ENCODE data around the gene SCAF4.

SCAF4 gene

DNA sequence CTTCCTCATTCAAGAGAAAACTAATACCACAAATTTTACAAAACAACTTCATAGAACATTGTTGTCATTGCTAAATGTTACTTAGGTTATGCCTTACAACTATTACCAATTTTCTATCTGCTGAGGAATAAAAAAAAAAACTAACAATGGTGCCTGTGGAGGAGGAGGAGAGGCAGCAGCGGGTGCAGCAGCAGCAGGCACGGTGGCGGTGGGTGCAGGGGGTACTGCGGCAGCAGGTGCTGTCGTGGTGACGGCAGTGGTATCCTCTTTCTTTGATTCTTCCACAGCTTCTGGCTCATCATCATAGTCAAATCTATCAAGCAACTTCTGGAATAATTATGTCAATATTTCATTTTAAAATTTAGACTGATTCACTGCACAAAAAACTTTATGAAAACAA lies 35.5 kb downstream of the SCAF4 start:
- H3K9me3 ChIP-seq (ENCODE audit: severe bottlenecking): no peaks in the 10 kb centered on the region
- H3K4me3 ChIP-seq (ENCODE audit: severe bottlenecking): no peak overlapping the region
- no peak for DNase-seq (ENCODE audit: low spot score)
- no peak for ATAC-seq (ENCODE audit: low read depth)
- TF ChIP-seq, protein P1, sequence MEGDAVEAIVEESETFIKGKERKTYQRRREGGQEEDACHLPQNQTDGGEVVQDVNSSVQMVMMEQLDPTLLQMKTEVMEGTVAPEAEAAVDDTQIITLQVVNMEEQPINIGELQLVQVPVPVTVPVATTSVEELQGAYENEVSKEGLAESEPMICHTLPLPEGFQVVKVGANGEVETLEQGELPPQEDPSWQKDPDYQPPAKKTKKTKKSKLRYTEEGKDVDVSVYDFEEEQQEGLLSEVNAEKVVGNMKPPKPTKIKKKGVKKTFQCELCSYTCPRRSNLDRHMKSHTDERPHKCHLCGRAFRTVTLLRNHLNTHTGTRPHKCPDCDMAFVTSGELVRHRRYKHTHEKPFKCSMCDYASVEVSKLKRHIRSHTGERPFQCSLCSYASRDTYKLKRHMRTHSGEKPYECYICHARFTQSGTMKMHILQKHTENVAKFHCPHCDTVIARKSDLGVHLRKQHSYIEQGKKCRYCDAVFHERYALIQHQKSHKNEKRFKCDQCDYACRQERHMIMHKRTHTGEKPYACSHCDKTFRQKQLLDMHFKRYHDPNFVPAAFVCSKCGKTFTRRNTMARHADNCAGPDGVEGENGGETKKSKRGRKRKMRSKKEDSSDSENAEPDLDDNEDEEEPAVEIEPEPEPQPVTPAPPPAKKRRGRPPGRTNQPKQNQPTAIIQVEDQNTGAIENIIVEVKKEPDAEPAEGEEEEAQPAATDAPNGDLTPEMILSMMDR (IDR thresholded peaks at IDR 0.05; ENCODE audit: poor library complexity, severe bottlenecking): no peak
- H3K27ac ChIP-seq (ENCODE audit: poor library complexity, severe bottlenecking): no peak overlapping the region
- no peaks in the 10 kb centered on the region for H3K4me1 ChIP-seq (ENCODE audit: insufficient read depth, poor library complexity, severe bottlenecking)
- H3K36me3 ChIP-seq (ENCODE audit: low read depth): peaks cover 100% of the 10 kb centered on the region
- no peaks in the 10 kb centered on the region for H3K27me3 ChIP-seq (ENCODE audit: insufficient read depth, poor library complexity, severe bottlenecking)

DNA sequence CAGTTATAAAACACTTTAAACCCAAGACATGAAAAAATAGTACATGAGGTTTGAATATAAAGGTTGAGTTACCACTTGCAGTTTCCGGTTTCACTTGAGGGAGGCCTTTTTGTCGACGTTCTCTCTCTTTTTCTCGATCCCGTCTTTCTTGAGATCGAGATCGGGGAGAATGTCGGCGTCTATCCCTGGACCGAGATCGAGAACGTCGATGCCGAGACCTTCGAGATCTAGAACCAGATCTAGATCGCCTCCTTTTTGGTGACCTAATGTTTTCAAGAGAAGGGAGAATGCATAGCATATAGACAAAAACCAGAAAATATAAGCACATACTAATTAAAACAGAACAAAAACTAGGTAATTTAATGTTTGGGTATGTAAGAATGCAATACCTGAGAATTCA lies 38.7 kb downstream of the SCAF4 start:
- Histone ChIP-seq H3K4me1 (ENCODE audit: insufficient read depth, poor library complexity, severe bottlenecking) (no peaks in the 10 kb centered on the region), H3K4me3 (ENCODE audit: severe bottlenecking) (no peak overlapping the region), H3K27ac (ENCODE audit: poor library complexity, severe bottlenecking) (no peak overlapping the region), H3K36me3 (ENCODE audit: low read depth) (peaks cover 99% of the 10 kb centered on the region), H3K9me3 (ENCODE audit: severe bottlenecking) (no peaks in the 10 kb centered on the region), H3K27me3 (ENCODE audit: insufficient read depth, poor library complexity, severe bottlenecking) (no peaks in the 10 kb centered on the region)
- TF ChIP-seq, protein P1 (IDR thresholded peaks at IDR 0.05; ENCODE audit: poor library complexity, severe bottlenecking): no peak
- ATAC-seq (ENCODE audit: low read depth): no peak
- no peak for DNase-seq (ENCODE audit: low spot score)

DNA sequence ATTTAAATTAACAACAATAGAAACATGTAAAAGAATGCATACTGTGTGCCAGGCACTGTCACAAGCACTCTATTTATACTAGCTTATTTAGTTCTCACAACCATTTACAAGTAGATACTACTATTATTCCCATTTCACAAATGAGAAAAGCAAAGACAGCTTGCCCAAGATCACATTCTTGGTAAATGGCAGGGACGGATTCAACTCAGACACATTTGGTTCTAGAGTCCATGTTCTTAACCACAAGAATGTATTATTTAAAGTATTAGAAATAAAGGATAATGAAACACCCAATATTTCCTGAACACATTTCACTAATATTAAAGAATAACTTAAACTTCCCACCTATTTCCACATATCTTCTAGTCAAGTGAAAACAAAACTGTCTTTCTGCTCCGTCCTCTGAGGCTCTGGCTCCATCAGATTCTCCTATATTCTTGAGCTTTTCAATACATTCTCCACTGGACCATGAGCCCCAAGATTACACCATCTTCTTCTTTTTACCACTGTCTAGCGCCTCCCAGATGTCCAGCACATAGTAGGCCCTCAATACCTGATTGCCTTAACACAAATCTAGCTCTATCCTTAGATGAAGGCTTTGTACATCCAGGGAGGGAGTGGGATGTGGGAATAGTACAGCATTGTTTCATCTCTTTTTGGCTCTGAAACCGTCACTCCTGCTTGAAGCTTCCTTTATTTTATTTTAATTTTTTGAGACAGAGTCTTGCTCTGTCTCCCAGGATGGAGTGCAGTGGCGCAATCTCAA lies 43.1 kb downstream of the SCAF4 start:
- H3K9me3 ChIP-seq (ENCODE audit: severe bottlenecking): no peaks in the 10 kb centered on the region
- no peaks in the 10 kb centered on the region for H3K4me1 ChIP-seq (ENCODE audit: insufficient read depth, poor library complexity, severe bottlenecking)
- no peak overlapping the region for H3K27ac ChIP-seq (ENCODE audit: poor library complexity, severe bottlenecking)
- TF ChIP-seq, protein P1 (IDR thresholded peaks at IDR 0.05; ENCODE audit: poor library complexity, severe bottlenecking): no peak
- ATAC-seq (ENCODE audit: low read depth) (no peak), DNase-seq (ENCODE audit: low spot score) (no peak)
- peaks cover 94% of the 10 kb centered on the region for H3K36me3 ChIP-seq (ENCODE audit: low read depth)
- H3K27me3 ChIP-seq (ENCODE audit: insufficient read depth, poor library complexity, severe bottlenecking): no peaks in the 10 kb centered on the region
- H3K4me3 ChIP-seq (ENCODE audit: severe bottlenecking): no peak overlapping the region

DNA sequence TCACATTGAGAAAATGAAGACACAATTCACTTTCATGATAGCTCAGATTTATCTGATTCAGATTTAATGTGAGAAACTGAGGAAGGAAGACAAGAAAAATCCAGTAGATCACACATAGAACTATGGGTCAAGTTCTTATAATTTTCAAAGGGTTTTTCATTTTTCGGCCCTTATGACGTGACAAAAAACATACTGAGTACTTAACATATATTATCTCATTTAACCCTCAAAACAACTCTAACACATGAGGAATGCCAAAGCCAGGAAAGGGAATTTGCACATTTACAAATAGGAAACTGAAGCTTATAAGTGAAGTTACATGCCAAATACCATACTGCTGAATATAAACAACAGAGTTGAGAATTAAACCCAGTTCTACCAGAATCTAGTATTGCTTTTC lies 44.8 kb downstream of the SCAF4 start:
- ATAC-seq (ENCODE audit: low read depth) (no peak), DNase-seq (ENCODE audit: low spot score) (no peak)
- Histone ChIP-seq H3K9me3 (ENCODE audit: severe bottlenecking) (no peaks in the 10 kb centered on the region), H3K4me1 (ENCODE audit: insufficient read depth, poor library complexity, severe bottlenecking) (no peaks in the 10 kb centered on the region), H3K36me3 (ENCODE audit: low read depth) (peaks cover 94% of the 10 kb centered on the region), H3K4me3 (ENCODE audit: severe bottlenecking) (no peak overlapping the region), H3K27me3 (ENCODE audit: insufficient read depth, poor library complexity, severe bottlenecking) (no peaks in the 10 kb centered on the region), H3K27ac (ENCODE audit: poor library complexity, severe bottlenecking) (no peak overlapping the region)
- TF ChIP-seq, protein P1 (IDR thresholded peaks at IDR 0.05; ENCODE audit: poor library complexity, severe bottlenecking): no peak

DNA sequence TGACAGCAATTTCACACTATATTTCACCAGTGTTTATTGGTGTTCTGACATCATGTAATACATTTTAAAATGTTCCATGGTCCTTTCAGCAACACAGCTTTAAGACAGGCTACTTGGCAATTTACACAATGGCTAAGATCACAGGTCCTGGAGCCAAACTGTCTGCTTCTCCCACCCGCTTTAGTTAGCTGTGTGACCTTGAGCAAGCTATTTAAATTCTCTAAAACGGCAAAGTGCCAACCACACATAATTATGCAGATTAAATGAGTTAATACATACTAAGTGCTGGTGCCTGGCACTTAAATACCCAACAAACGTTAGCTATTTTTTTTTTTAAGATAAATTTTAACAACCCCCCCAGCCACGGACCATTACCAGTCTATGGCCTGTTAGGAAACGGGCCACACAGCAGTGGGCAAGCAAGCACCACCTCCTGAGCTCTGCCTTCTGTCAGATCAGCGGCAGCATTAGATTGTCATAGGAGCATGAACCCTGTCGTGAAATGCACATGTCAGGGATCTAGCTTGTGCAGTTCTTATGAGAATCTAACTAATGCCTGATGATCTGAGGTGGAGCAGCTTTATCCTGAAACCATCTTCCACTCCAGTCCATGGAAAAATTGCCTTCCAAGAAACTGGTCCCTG lies 45.5 kb downstream of the SCAF4 start:
- Histone ChIP-seq H3K9me3 (ENCODE audit: severe bottlenecking) (no peaks in the 10 kb centered on the region), H3K4me1 (ENCODE audit: insufficient read depth, poor library complexity, severe bottlenecking) (no peaks in the 10 kb centered on the region), H3K27ac (ENCODE audit: poor library complexity, severe bottlenecking) (no peak overlapping the region), H3K36me3 (ENCODE audit: low read depth) (peaks cover 94% of the 10 kb centered on the region), H3K27me3 (ENCODE audit: insufficient read depth, poor library complexity, severe bottlenecking) (no peaks in the 10 kb centered on the region), H3K4me3 (ENCODE audit: severe bottlenecking) (no peak overlapping the region)
- no peak for ATAC-seq (ENCODE audit: low read depth)
- TF ChIP-seq, protein P1 (IDR thresholded peaks at IDR 0.05; ENCODE audit: poor library complexity, severe bottlenecking): no peak
- DNase-seq (ENCODE audit: low spot score): no peak
